NCI-H345 (cell line): Measurements from ENCODE around the gene GAGE10.
"Not testable (repeated sequence)": the region's sequence is repeated elsewhere in the genome, so short reads cannot be mapped to it uniquely, and the experiment has no call there.

ENCODE experiments used
- DNase-seq: peaks from one replicate; lab custom pipeline; 2025; lab: John Stamatoyannopoulos, UW

Gene GAGE10

DNA sequence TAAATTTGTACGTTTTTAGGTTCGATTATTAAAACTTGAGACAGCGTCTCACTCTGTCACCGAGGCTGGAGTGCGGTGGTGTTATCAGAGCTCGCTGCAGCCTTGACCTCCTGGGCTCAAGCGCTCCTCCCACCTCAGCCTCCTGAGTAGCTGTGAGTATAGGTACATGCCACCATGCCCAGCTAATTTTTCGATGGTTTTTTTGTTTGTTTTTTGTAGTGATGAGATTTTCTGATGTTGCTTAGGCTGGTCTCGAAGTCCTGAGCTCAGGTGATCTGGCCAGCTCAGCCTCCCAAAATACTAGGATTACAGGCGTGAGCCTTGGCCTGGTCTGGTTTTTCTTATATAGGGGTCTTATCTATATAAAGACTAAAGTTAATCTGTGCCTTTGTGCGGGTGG lies 27.0 kb downstream of the GAGE10 start:
- DNase-seq = not testable (repeated sequence)

DNA sequence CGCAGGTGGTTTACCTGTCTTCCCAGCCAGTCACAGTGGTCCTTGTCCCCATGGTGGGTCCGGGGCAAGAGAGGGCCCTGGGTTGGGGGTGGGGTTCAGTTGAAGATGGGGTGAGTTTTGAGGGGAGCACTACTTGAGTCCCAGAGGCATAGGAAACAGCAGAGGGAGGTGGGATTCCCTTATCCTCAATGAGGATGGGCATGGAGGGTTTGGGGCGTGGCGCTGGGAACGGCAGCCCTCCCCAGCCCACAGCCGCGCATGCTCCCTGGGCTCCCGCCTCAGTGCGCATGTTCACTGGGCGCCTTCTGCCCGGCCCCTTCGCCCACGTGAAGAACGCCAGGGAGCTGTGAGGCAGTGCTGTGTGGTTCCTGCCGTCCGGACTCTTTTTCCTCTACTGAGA lies 27.8 kb downstream of the GAGE10 start, which contains the start of gene GAGE13:
Gene GAGE13 (plus strand): TSS at position 301 of the 400 bp plus-strand sequence. CDS start 1,156 bp downstream, outside the sequence.
- not testable (repeated sequence) for DNase-seq

DNA sequence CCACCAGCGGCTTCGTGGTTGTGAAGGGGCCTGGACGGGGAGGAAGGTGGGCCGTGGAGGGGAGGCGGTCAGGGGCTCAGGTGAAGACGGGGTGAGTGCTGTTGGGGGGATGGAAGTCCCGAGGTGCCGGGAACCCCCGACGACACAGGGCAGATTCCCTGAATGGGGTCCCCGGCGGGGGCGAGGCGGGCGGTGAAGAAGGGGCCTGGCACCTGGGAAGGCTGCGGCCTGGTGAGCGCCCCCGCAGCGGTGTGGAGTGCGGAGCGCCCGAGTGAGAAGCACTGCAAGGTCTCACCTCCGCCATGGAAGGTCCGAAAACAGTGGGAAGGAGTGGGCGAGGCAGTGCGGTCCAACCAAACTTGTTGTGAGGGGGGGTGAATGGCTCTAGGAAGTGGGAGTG lies 28.4 kb downstream of the GAGE10 start:
- not testable (repeated sequence) for DNase-seq

DNA sequence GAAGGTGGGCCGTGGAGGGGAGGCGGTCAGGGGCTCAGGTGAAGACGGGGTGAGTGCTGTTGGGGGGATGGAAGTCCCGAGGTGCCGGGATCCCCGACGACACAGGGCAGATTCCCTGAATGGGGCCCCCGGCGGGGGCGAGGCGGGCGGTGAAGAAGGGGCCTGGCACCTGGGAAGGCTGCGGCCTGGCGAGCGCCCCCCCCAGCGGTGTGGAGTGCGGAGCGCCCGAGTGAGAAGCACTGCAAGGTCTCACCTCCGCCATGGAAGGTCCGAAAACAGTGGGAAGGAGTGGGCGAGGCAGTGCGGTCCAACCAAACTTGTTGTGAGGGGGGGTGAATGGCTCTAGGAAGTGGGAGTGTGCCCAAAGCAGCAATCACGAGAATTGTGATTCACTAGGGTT lies 38.0 kb downstream of the GAGE10 start:
- DNase-seq = not testable (repeated sequence)

DNA sequence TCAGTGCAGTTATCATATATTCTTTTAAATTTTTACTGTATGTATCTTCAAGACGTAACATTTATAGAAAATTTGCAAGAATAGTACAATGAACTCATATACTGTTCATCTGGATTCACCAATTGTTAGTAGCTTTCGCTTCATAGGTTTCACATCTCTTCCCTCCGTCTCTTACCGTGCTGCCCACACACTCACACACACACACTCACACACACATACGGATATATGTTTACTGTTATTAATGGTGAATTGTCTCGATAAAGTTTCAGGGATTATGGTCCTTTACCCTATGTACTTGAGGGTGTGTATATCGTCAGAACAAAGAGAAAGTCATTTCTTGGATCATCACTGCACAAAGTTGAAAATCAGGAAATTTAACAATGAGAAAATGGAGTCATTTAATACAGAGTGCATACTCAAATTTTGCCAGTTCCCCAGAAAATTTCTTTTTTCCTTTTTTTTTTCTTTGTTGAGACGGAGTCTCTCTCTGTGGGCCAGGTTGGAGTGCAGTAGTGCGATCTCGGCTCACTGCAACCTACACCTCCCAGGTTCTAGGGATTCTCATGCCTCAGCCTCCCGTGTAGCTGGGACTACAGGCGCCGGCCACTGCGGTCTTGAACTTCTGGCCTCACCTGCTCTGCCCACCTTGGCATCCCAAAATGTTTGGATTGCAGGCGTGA lies 41.2 kb downstream of the GAGE10 start:
- DNase-seq = not testable (repeated sequence)

DNA sequence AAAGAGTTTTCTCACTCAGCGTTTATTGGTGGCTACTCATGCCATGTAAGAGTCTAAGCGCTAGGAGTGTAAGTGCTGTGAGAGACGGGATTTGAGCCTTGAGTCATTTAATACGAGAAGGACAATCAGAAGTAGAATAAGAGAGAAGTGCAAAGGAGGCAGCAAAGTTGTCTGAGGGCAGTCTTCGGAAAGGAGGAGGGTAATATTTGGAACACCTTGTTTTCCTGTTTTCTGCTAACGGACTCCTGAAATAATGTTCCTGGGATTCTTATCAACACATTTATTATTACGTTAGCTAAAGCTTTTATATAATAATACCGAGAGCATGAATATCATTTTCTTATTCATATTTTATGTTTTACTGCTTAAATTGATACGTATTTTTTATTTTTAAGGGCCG lies 42.0 kb downstream of the GAGE10 start:
- DNase-seq = not testable (repeated sequence)

DNA sequence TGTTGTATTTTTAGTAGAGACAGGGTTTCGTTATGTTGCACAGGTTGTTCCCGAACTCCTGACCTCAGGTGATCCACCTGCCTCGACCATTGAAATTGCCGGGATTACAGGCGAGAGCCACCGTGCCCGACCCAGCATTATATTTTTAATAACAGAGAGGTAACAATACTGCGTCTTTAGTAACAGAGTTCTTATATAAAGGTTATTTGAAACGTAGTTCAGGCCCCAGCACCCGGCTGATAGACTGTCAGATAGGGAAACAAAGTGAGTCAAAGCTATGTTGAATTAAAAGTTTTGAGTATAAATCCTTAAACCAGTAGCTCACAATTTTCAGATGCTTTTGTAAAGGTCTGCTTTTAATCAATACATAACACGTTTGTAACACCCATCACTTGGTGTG lies 42.7 kb downstream of the GAGE10 start:
- DNase-seq = not testable (repeated sequence)
